HCT116 (cell line): ENCODE data around the gene KRTCAP2. TPM values are rescaled to one million over a fixed set of nuclear protein-coding genes. Genes with fewer than 3 reads are reported as not detected.
A peak's percentile ranks its signal among the peaks of the same experiment; 100 is the strongest.

Experiments
- ATAC-seq: fragments of 200-7000 bp; cut with Tn5 transposase; 2 replicates; pipeline ENCODE4 v1.9.1; 2020; ENCODE audit warnings: mild to moderate bottlenecking, moderate library complexity
- BruUV-seq: library from RNA; stranded (reverse); fragments of 400-500 nt; replicated peaks from 2 replicates; lab custom pipeline; 2021; lab: Mats Ljungman, UMichigan
- CTCF ChIA-PET: fragments of 300-600 bp; sonication (Branson Sonifier 250); formaldehyde crosslinking; loops from one replicate; lab custom pipeline; 2021; ENCODE audit warnings: antibody characterized with exemption; lab: Charles Lee
- POLR2A ChIA-PET: fragments of 300-600, 350-600 bp; sonication (Branson Sonifier 250); formaldehyde crosslinking; loops from one replicate; lab custom pipeline; 2021; ENCODE audit warnings: antibody characterized with exemption; lab: Charles Lee
- RAD21 ChIA-PET, 2 experiments: fragments of 300-600 bp; sonication (Branson Sonifier 250); formaldehyde crosslinking; loops; one replicate each; lab custom pipeline; 2023; ENCODE audit warnings: low total read pairs in 2 of 2; ENCODE audit not compliant: uncharacterized antibody in 2 of 2, unreplicated experiment in 2 of 2, low non-redundant PET in 1 of 2; lab: Charles Lee
- DNase-seq: peaks from one replicate; pipeline ENCODE4 v3.0.0-alpha.2; 2010; ENCODE audit warnings: low read depth, low spot score
- H2AFZ ChIP-seq: fragments of 200-600 bp; shearing (Covaris generic), sonication (generic); 2 replicates; pipeline ENCODE4 v1.6.1; 2017; ENCODE audit warnings: low read depth, mixed run types, mixed read lengths, antibody characterized with exemption, low read length; ENCODE audit not compliant: poor library complexity, severe bottlenecking
- H3K27ac ChIP-seq: 2 replicates; pipeline ENCODE4 v1.5.1; 2012; ENCODE audit warnings: low read depth, low read length
- H3K27me3 ChIP-seq: fragments of 200-600 bp; sonication (generic); 2 replicates; pipeline ENCODE4 v1.6.1; 2016; ENCODE audit warnings: mixed run types, low read length, mixed read lengths; ENCODE audit not compliant: insufficient read depth
- H3K36me3 ChIP-seq, 2 experiments: fragments of 200-500 bp in 1 of 2; fragments of 200-600 bp in 1 of 2; sonication (Bioruptor generic) in 1 of 2; sonication (generic) in 1 of 2; 2 replicates each; pipeline versions ENCODE4 v1.5.1 to v1.6.1; 2014 to 2016; ENCODE audit warnings: low read length in 2 of 2, inconsistent platforms in 1 of 2, mixed read lengths in 1 of 2, mixed run types in 1 of 2; ENCODE audit not compliant: insufficient read depth in 2 of 2, control insufficient read depth in 1 of 2
- H3K4me1 ChIP-seq, 2 experiments: fragments of 200-600 bp in 1 of 2; sonication (generic) in 1 of 2; 2 replicates each; pipeline versions ENCODE4 v1.5.1 to v1.6.1; 2012 to 2017; ENCODE audit warnings: low read length in 2 of 2, inconsistent platforms in 1 of 2, mild to moderate bottlenecking in 1 of 2, mixed read lengths in 1 of 2, mixed run types in 1 of 2, moderate library complexity in 1 of 2; ENCODE audit not compliant: insufficient read depth in 2 of 2, control insufficient read depth in 1 of 2
- H3K4me2 ChIP-seq: fragments of 200-600 bp; sonication (generic); 2 replicates; pipeline ENCODE4 v1.6.1; 2017; ENCODE audit warnings: mixed run types, low read length, mixed read lengths
- H3K4me3 ChIP-seq, 2 experiments: fragments of 200-600 bp in 1 of 2; sonication (generic) in 1 of 2; replicated peaks in 1 of 2; 2 replicates each; pipeline ENCODE4 v1.5.1; 2011 to 2016; ENCODE audit warnings: low read length in 2 of 2, control low read depth in 1 of 2, low read depth in 1 of 2, mild to moderate bottlenecking in 1 of 2, mixed read lengths in 1 of 2, mixed run types in 1 of 2
- H3K79me2 ChIP-seq: fragments of 200-600 bp; sonication (generic); 2 replicates; pipeline ENCODE4 v1.6.1; 2017; ENCODE audit warnings: mild to moderate bottlenecking, mixed run types, low read length, moderate library complexity, mixed read lengths; ENCODE audit not compliant: insufficient read depth
- H3K9ac ChIP-seq: fragments of 200-600 bp; sonication (generic); 2 replicates; pipeline ENCODE4 v1.6.1; 2016; ENCODE audit warnings: low read length, mixed read lengths
- H3K9me2 ChIP-seq: fragments of 200-600 bp; sonication (generic), shearing (Covaris generic); 2 replicates; pipeline ENCODE4 v1.6.1; 2017; ENCODE audit warnings: mixed run types, mild to moderate bottlenecking, moderate library complexity; ENCODE audit not compliant: insufficient read depth
- H3K9me3 ChIP-seq, 2 experiments: fragments of 200-500 bp in 1 of 2; fragments of 200-600 bp in 1 of 2; sonication (Bioruptor generic) in 1 of 2; sonication (generic) in 1 of 2; 2 replicates each; pipeline ENCODE4 v1.6.1; 2014 to 2017; ENCODE audit warnings: low read length in 2 of 2, mixed read lengths in 2 of 2, inconsistent platforms in 1 of 2, low read depth in 1 of 2, mild to moderate bottlenecking in 1 of 2, mixed run types in 1 of 2, moderate library complexity in 1 of 2; ENCODE audit not compliant: control insufficient read depth in 1 of 2, insufficient read depth in 1 of 2
- H4K20me1 ChIP-seq: fragments of 200-600 bp; sonication (generic), shearing (Covaris generic); 2 replicates; pipeline ENCODE4 v1.6.1; 2017; ENCODE audit warnings: mixed run types, mild to moderate bottlenecking, moderate library complexity; ENCODE audit not compliant: insufficient read depth
- CBX3 ChIP-seq: IDR thresholded peaks from 2 replicates; pipeline ENCODE4 v1.6.1; 2012; ENCODE audit warnings: low read depth
- CEBPB ChIP-seq: IDR thresholded peaks from 2 replicates; pipeline ENCODE4 v1.6.1; 2012; ENCODE audit warnings: low read depth
- EGR1 ChIP-seq: IDR thresholded peaks from 2 replicates; pipeline ENCODE4 v1.6.1; 2012; ENCODE audit warnings: low read depth
- ELF1 ChIP-seq: IDR thresholded peaks from 2 replicates; pipeline ENCODE4 v1.6.1; 2012; ENCODE audit warnings: low read depth, borderline replicate concordance
- EZH2 ChIP-seq: fragments of 200-600 bp; sonication (generic); IDR thresholded peaks from 2 replicates; pipeline ENCODE4 v1.6.1; 2017; ENCODE audit warnings: antibody characterized with exemption, mixed run types
- FOSL1 ChIP-seq: IDR thresholded peaks from 2 replicates; pipeline ENCODE4 v1.6.1; 2012; ENCODE audit warnings: low read depth
- JUND ChIP-seq: IDR thresholded peaks from 2 replicates; pipeline ENCODE4 v1.6.1; 2012
- POLR2A ChIP-seq: IDR thresholded peaks from 2 replicates; pipeline ENCODE4 v1.7.0; 2011; ENCODE audit warnings: borderline replicate concordance; ENCODE audit not compliant: insufficient read depth, insufficient read length; ENCODE audit errors: extremely low read depth
- POLR2AphosphoS5 ChIP-seq: IDR thresholded peaks from 2 replicates; pipeline ENCODE4 v1.6.1; 2011; ENCODE audit warnings: mild to moderate bottlenecking, low read depth, low read length, moderate library complexity
- RAD21 ChIP-seq: IDR thresholded peaks from 2 replicates; pipeline ENCODE4 v1.6.1; 2012; ENCODE audit warnings: low read depth, mild to moderate bottlenecking
- SP1 ChIP-seq: IDR thresholded peaks from 2 replicates; pipeline ENCODE4 v1.6.1; 2012; ENCODE audit warnings: low read depth
- SRF ChIP-seq: IDR thresholded peaks from 2 replicates; pipeline ENCODE4 v1.6.1; 2012; ENCODE audit warnings: low read depth
- YY1 ChIP-seq: IDR thresholded peaks from 2 replicates; pipeline ENCODE4 v1.6.1; 2011; ENCODE audit warnings: low read length, low read depth, moderate library complexity, mild to moderate bottlenecking; ENCODE audit not compliant: insufficient replicate concordance; ENCODE audit errors: extremely low read depth
- ZFX ChIP-seq: fragments of 450-650 bp; IDR thresholded peaks from 2 replicates; pipeline ENCODE4 v1.6.1; 2017
- ZNF274 ChIP-seq: fragments of 200-500 bp; sonication (Bioruptor generic); IDR thresholded peaks from 2 replicates; pipeline ENCODE4 v1.6.1; 2014; ENCODE audit warnings: mild to moderate bottlenecking, low read depth, low read length, inconsistent platforms
- intact Hi-C: fragments of 100-400 bp; cut with micrococcal nuclease; formaldehyde crosslinking; loops from 2 replicates; pipeline ENCODE4 v1.10.0; 2022
- total RNA-seq: library from RNA; stranded (reverse); gene quantifications from one replicate; pipeline ENCODE4 v1.2.1, GENCODE V29; 2021; ENCODE audit not compliant: unreplicated experiment
- TF ChIP-seq, protein P1 (sequence below): IDR thresholded peaks from 2 replicates; pipeline ENCODE4 v1.6.1; 2012; ENCODE audit warnings: low read depth
- TF ChIP-seq, protein P2 (sequence below), 3 experiments: fragments of 200-600 bp in 1 of 3; sonication (generic) in 1 of 3; IDR thresholded peaks in 2 of 3; conservative IDR thresholded peaks in 1 of 3; 2 replicates each; pipeline ENCODE4 v1.5.1; 2012 to 2017; ENCODE audit warnings: low read depth in 2 of 3, low read length in 2 of 3, antibody characterized with exemption in 1 of 3, borderline replicate concordance in 1 of 3, control low read depth in 1 of 3, mild to moderate bottlenecking in 1 of 3, mixed read lengths in 1 of 3, mixed run types in 1 of 3, moderate library complexity in 1 of 3; ENCODE audit not compliant: insufficient read depth in 1 of 3
- TF ChIP-seq, protein P3 (sequence below): IDR thresholded peaks from 2 replicates; pipeline ENCODE4 v1.6.1; 2011; ENCODE audit warnings: mild to moderate bottlenecking, low read length, moderate library complexity; ENCODE audit not compliant: insufficient replicate concordance; ENCODE audit errors: extremely low read depth
- TF ChIP-seq, protein P4 (sequence below): IDR thresholded peaks from 2 replicates; pipeline ENCODE4 v1.6.1; 2012
- TF ChIP-seq, protein P5 (sequence below): IDR thresholded peaks from 2 replicates; pipeline ENCODE4 v1.6.1; 2012

The KRTCAP2 gene
- total RNA-seq, 1 experiment from 2014 or later = 143 TPM

DNA sequence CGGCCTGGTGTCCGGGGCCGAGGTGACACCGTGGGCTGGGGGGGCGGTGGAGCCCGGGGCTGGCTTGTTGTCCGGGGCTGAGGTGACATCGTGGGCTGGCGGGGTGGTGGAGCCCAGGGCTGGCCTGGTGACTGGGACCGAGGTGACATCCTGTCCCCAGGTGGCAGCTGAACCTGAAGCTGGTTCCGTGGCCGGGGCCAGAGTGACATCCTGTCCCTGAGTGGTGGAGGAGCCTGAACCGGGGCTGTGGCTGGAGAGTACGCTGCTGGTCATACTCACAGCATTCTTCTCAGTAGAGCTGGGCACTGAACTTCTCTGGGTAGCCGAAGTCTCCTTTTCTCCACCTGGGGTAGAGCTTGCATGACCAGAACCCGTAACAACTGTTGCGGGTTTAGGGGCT is 18.8 kb upstream of the KRTCAP2 start:
- Histone ChIP-seq H3K36me3 (peaks cover 0 to 5% of the 10 kb centered on the region in 2 experiments; a peak in 1 of 4 replicates), H2AFZ (no peak overlapping the region), H3K27ac (peak overlapping the region; percentile 33; the same call in 1 of the 2 replicates), H4K20me1 (no peaks in the 10 kb centered on the region), H3K4me3 (no peak overlapping the region), H3K9ac (no peak overlapping the region), H3K9me2 (no peaks in the 10 kb centered on the region), H3K4me2 (peak overlapping the region; percentile 95; the same call in 1 of the 2 replicates), H3K79me2 (peaks cover 9% of the 10 kb centered on the region), H3K9me3 (no peaks in the 10 kb centered on the region), H3K27me3 (no peaks in the 10 kb centered on the region), H3K4me1 (peaks cover 15 to 36% of the 10 kb centered on the region in 2 experiments; a peak in 3 of 4 replicates)
- TF ChIP-seq, protein P1, sequence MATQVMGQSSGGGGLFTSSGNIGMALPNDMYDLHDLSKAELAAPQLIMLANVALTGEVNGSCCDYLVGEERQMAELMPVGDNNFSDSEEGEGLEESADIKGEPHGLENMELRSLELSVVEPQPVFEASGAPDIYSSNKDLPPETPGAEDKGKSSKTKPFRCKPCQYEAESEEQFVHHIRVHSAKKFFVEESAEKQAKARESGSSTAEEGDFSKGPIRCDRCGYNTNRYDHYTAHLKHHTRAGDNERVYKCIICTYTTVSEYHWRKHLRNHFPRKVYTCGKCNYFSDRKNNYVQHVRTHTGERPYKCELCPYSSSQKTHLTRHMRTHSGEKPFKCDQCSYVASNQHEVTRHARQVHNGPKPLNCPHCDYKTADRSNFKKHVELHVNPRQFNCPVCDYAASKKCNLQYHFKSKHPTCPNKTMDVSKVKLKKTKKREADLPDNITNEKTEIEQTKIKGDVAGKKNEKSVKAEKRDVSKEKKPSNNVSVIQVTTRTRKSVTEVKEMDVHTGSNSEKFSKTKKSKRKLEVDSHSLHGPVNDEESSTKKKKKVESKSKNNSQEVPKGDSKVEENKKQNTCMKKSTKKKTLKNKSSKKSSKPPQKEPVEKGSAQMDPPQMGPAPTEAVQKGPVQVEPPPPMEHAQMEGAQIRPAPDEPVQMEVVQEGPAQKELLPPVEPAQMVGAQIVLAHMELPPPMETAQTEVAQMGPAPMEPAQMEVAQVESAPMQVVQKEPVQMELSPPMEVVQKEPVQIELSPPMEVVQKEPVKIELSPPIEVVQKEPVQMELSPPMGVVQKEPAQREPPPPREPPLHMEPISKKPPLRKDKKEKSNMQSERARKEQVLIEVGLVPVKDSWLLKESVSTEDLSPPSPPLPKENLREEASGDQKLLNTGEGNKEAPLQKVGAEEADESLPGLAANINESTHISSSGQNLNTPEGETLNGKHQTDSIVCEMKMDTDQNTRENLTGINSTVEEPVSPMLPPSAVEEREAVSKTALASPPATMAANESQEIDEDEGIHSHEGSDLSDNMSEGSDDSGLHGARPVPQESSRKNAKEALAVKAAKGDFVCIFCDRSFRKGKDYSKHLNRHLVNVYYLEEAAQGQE = no peak
- TF ChIP-seq POLR2A (no peak), CEBPB (no peak), POLR2AphosphoS5 (no peak), SRF (no peak), EZH2 (no peak), SP1 (no peak), YY1 (no peak), FOSL1 (no peak), ZNF274 (no peak), ELF1 (no peak), CBX3 (no peak), JUND (no peak), ZFX (no peak), EGR1 (no peak), RAD21 (no peak)
- TF ChIP-seq, protein P2, sequence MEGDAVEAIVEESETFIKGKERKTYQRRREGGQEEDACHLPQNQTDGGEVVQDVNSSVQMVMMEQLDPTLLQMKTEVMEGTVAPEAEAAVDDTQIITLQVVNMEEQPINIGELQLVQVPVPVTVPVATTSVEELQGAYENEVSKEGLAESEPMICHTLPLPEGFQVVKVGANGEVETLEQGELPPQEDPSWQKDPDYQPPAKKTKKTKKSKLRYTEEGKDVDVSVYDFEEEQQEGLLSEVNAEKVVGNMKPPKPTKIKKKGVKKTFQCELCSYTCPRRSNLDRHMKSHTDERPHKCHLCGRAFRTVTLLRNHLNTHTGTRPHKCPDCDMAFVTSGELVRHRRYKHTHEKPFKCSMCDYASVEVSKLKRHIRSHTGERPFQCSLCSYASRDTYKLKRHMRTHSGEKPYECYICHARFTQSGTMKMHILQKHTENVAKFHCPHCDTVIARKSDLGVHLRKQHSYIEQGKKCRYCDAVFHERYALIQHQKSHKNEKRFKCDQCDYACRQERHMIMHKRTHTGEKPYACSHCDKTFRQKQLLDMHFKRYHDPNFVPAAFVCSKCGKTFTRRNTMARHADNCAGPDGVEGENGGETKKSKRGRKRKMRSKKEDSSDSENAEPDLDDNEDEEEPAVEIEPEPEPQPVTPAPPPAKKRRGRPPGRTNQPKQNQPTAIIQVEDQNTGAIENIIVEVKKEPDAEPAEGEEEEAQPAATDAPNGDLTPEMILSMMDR (IDR thresholded peaks at IDR 0.05 in 2 of 3, conservative IDR thresholded peaks at IDR 0.05 in 1 of 3; ENCODE audit: borderline replicate concordance in 1 of 3, insufficient read depth in 1 of 3, low read depth in 2 of 3, low read length in 2 of 3) = no peak
- TF ChIP-seq, protein P3, sequence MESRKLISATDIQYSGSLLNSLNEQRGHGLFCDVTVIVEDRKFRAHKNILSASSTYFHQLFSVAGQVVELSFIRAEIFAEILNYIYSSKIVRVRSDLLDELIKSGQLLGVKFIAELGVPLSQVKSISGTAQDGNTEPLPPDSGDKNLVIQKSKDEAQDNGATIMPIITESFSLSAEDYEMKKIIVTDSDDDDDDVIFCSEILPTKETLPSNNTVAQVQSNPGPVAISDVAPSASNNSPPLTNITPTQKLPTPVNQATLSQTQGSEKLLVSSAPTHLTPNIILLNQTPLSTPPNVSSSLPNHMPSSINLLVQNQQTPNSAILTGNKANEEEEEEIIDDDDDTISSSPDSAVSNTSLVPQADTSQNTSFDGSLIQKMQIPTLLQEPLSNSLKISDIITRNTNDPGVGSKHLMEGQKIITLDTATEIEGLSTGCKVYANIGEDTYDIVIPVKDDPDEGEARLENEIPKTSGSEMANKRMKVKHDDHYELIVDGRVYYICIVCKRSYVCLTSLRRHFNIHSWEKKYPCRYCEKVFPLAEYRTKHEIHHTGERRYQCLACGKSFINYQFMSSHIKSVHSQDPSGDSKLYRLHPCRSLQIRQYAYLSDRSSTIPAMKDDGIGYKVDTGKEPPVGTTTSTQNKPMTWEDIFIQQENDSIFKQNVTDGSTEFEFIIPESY = no peak
- TF ChIP-seq, protein P4, sequence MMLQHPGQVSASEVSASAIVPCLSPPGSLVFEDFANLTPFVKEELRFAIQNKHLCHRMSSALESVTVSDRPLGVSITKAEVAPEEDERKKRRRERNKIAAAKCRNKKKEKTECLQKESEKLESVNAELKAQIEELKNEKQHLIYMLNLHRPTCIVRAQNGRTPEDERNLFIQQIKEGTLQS = no peak
- TF ChIP-seq, protein P5, sequence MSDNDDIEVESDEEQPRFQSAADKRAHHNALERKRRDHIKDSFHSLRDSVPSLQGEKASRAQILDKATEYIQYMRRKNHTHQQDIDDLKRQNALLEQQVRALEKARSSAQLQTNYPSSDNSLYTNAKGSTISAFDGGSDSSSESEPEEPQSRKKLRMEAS = no peak
- ATAC-seq (no peak), DNase-seq (no peak)
- POLR2A ChIA-PET = no interaction called here
- no TSS peak for BruUV-seq
- RAD21 ChIA-PET = no interaction called here
- CTCF ChIA-PET = interaction anchor here (4.6 kb wide), 1 partner anchor 18 kb away, joined by 71 read pairs; the partner anchor contains the start of genes KRTCAP2 and TRIM46
- intact Hi-C loops = no loop called here
